ENCODE measurements around the gene FKBP11.

FKBP11 gene

DNA sequence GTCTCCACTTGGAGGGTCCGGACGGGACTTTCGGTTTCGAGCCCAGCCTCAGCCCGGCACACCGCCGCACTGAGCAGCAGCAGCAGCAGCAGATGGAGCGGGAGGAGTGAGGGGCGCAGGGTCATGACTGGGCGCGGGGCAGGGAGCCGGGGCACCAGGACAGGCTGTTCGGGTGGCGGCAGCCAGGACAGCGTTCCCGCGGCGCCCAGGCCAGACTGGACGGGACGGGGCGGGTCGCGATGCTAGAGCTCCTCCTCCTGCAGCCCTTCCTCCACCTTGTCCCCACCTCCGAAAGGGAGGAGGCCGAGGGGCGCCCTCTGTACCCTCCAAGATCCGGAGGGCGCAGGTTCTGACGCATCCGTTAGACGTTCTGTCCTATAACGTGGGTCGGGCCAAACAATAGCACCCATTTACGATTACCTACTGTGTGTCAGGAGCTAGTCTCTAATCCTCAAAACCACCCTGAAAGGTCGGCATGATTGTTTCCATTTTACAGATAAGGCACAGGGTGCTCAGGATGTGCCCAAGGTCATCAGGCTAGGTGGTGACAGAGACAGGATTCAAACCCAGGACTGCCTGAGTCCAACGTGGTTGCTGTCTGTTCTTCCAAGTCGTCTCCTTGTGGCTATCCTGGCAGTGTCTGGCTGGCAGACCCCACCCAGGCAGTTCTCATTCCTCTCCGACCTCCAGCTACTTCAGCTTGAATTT, at the start of gene FKBP11:
FKBP11 (minus strand) TSS at position 189 of the 708 bp plus-strand sequence; CDS start at position 125, 64 bp downstream.
- no peak for DNase-seq (ENCODE audit: low read depth)

DNA sequence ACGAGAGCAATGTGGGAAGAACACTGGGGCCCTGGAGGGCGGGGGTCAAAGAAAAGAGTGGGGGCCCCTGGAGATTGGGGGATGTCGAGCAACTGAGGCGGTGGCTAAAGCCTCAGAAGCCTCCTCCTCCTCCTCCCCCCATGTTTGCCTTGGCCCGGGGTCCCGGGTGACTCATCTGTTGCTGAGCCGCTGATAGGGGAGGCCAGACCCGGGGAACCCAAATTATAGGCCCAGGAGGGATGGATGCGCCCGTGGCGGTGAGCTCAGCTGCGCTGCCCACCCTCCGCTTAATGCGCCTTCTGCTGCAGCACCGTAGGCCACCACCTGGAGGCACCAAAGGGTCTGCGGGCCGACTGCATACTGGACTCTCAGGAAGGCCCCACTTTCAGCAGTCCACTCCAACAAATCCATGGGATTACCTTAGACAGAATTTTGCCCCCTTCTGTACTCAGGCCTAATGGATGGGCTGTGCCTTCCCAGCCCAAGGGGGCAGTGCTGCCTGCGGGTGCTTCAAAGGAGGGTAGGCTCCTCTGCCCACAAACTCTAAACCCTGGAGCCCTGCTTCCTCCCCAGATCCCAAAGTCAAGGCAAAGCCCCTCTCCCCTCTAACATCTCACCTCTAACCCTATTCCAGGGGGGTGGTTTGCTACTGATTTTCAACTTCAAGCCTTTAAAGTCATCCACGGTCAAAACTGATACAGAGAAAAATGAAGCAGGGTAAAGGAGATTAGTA, 48.8 kb upstream of the FKBP11 start:
- DNase-seq (ENCODE audit: low read depth) = no peak

DNA sequence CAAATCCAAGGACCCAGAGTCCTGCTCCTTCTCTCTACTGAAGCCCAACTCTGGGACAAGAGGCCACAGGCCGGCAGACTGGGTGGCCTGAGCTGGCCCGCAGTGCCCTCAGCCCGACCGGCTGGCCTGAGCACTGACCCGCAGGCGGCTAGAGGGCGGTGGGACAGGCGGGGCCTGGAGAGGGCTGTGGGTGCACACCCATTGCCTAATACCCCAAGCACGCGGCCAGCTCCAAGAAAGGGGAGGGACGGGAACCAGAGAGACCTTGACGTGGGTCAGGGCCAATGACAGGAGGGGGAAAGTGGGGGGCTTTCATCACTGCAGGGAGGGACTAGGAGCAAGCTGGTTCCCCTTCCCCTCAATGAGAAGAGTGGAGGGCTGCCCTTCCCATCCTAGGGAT, 48.2 kb upstream of the FKBP11 start:
- DNase-seq (ENCODE audit: low read depth) = no peak

DNA sequence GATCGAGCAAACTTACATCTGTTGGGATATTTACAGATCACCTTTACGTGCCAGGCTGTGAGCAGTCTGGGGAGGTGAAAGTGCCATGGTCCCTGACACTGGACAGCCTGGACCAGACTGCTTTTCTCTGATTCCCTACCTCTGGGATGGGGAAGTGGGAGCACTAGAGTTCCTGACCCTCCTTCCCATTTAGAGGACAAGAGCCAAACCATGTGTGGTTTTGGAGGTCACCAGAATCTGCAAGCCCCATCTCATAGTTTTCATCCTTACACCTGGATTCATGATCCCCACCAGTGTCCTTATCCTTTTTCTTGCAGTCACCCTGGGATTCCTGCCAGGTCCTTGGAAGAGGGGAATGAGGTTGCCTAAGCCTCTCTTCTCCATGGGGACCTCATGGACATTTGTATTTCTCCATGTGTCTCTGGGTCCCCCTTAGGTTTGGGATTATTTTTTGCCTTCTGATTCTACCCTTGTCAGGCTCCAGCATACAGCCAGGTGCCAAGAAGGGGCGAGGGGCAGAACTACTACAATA, 47.7 kb upstream of the FKBP11 start:
- DNase-seq (ENCODE audit: low read depth) = no peak

DNA sequence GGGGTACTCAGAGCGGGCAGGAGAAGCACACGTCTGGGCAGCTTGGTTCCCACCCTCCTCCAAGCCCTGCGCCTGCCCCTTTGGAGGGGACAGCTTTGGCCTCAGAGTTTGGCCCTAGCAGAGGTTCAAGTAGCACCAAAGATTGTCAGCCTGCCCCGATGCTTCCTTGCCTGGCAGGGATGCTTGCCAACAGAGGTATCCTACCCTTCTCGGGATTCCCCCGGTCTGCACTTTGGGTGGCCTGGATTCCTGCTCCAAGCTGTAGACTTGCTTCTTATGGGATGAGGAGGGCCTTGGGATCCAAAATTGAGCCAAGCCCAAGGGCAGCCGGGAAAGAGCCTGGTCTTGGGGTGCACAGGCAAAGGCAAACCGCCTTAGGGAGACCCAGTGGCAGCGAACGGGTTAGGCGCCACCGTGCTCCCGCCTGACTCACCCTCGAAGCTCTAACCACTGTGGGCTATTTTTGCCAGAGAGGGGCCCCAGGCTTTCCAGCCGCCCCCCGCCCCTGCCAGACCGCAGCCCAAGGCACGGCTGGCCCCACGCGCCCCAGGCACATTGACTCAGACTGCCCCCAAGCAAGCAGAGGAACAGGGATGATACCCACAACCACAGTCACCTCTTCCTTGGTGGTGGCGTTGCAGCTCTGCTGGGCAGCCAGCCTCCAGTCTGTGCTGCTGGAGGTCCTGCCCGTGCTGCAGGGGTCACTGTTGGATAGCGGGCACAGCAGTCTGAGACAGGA, 47.1 kb upstream of the FKBP11 start:
- DNase-seq (ENCODE audit: low read depth) = no peak

DNA sequence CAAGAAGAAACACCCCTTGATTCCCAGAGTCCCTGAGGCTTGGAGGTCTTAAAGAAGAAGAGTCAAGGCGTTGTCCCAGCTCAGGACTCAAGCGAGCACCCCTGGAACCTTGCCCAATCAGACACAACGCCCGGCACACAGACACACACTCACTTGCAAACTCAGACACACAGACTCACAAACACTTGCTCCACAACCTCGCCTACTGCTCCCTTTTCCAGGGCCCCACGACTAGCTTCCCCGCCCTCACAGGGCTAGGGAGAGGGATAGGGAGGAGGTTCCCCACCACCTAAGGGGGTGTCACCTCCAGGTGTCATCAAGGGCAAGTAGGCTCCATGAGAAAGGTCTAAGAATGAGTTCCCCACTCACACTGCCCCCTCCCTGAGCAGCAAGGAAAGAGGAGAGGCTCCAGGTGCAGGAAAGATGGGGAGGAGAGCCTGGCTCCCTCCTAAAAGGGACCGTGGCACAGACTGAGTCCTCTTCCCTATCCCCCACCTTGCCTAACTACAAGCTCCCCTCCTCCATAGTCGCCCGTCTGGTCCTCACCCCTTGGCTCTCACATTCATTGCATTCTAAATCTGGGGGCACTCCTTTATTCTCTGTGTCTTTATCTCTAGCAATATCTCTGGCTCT, 45.5 kb upstream of the FKBP11 start:
- no peak for DNase-seq (ENCODE audit: low read depth)

DNA sequence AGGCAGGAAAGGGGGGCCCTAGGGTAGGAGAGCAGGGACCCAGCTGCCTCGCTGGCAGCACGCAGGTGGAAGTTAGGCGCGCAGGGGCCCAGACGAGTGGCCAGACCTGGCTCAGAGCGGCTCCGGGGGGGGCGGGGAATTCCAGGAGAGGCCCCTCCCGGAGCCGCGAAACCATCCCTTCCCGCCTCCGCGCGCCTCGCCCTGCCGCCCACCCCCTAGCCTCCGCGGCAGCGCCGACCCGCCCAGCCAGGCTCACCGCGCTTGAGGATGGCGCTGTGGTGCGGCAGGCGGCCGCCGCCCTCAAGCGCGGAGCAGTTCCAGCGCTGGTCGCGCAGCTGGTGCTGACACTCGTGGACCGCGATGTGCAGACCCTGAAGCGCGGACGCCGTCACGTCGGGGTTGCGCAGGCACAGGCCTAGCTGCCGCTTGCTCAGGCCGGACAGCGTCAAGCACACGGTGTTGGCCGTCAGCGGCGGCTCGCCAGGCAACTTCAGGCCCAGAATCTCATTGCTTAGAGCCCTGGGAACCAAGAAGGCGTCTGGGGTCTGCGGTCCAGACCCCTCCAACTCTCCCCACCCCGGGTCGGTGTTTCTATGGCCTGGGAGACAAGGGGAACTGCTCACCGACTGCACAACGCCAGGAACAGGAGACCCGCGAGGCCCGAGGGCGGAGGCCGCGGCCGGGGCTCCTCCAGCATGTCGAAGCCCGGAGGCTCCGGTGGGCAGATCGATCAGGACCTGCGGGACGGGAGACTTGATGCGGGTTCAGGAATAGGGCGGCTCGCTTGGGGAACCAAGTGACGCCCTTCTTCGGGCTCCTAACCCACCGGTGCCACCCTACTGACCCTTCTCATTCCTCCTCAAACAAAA, 44.8 kb upstream of the FKBP11 start:
- no peak for DNase-seq (ENCODE audit: low read depth)

DNA sequence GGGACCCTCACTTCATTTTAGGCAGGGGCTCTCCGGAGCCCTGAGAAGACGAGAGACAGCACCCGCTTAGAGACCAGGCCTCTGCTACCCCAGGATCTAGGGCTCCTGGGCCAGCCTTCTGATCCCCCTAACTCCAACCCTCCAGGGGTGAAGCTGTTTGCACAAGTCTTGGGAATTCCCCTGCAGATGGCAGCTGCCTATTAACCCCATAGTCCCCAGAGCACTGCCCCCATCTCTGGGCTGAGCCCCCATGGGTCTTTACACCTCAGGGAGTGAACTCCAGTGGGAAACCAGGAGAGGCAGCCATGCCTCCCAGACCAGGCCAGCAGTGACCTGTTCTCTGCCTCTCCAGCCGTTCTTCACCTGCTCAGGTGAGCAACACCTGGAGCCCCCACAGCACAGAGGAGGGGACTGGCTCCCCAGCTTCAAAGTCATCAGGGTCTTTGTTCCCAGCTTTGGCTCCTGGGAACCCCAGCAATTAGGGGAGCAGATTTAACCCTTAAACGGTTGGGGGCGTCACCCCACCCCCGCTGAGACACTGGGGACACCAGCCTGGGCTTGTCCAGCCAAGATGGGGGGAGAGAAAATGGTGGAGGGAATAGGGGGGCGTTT, 44.0 kb upstream of the FKBP11 start:
- DNase-seq (ENCODE audit: low read depth) = no peak

DNA sequence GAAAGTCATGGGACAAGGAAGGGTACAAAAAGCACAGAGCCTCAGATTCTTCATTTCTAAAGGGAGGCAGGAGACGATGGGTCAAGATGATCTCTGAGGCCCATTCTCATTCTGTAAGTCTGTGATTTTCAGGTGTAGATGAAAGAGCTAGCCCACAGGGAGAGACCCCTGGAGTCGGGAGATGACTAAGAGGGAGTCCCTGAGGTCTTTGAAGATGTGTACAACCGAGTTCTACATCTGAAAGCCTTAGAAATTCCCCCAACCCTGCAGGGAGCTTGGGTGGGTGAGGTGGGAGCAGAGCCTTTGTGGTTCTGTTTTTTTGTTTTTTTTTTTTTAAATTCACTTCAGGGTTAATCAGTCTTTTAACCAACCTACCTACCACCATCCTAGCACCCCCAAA, 43.2 kb upstream of the FKBP11 start:
- no peak for DNase-seq (ENCODE audit: low read depth)

DNA sequence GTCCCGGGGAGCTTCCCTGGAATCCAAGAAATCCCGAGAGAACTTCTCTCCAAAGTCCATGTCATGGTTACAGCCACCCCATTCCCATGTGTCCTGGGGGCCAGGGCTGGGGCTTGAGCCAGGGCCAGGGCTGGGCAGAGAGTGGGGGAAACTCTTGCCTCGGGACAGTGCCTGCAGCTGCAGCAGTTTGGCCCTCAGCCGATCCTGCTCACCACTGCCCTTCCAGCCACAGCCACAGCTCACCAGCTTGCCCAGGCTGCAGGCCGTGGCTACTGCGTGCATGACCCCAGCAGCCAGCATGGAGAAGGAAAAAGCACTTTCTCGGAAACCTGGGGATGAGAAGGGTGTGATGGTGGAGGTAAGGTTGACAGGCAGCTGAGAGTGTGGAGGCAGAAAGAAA, 42.7 kb upstream of the FKBP11 start:
- DNase-seq (ENCODE audit: low read depth) = no peak

DNA sequence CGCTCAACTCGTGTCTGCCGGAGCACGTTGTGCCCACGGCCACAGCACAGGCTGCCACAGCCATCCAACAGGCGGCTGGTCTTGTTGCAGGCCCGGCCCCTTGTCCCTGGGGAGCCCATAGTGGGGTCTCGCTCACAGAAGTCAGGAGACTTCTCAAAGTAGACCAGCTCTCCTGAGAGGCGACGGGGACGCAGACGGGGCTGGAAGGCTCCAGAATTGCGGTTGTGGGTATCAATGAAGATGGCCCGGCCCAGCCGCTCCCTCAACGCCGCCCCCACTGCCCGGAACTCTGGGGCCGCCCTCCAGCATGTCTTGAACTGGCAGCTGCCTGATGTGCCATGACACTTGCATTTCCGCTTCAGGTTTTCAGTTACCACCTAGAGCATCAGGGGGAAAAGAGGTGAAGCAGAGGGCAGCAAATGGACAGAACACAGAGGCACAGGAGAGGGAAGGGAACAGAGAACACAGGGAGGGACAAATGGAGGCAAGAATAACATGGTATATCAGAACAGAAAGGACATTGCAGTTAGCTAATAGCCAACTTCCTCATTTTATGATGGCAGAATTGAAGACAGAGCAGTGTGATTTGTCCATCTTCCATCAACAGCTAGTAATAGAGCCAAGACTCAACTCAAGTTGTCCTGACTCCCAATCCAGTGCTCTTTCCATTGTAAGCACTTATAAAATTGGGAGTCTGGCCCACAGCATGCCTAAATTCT, 41.0 kb upstream of the FKBP11 start:
- DNase-seq (ENCODE audit: low read depth) = no peak

DNA sequence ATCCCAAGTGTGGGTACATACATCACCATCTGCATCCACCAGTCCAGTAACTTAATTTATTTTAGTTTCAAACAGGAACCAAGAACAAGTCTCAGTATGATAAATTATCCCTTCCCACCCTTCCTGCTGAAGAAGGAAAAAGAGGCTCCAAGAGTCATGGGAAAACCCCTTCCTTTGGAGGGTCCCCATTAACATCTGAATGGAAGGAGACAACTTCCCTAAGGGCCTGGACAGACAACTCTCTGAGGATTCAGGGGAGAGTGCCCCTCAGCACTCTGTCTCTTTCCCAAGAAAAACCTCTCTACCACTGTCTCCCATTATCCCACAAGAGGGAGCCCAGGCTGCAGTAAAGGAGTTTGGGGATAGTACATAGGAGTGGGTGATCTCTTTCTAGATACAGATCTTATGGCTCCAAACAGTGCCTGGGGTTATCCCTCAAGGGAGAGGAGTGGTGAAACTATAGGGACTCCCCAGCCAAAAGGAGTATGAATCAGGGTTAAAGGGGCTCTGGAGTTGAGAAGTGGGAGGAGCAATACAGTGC, 40.1 kb upstream of the FKBP11 start:
- DNase-seq (ENCODE audit: low read depth) = no peak

DNA sequence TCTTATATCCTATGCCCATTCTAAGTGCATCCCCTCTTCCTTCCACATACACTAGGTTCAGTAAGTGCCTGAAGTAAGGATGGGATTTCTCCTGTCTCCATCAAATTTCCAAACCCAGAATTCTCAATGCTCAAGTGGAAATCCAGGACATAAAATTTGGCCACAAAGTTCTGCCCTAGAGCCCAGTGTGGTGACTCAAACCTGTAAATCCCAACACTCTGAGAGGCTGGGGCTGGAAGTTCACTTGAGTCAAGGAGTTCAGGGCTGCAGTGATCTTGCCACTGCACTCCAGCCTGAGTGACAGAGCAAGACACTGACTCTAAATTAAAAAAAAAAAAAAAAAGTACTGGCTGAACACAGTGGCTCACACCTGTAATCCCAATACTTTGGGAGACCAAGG, 36.5 kb upstream of the FKBP11 start:
- no peak for DNase-seq (ENCODE audit: low read depth)

DNA sequence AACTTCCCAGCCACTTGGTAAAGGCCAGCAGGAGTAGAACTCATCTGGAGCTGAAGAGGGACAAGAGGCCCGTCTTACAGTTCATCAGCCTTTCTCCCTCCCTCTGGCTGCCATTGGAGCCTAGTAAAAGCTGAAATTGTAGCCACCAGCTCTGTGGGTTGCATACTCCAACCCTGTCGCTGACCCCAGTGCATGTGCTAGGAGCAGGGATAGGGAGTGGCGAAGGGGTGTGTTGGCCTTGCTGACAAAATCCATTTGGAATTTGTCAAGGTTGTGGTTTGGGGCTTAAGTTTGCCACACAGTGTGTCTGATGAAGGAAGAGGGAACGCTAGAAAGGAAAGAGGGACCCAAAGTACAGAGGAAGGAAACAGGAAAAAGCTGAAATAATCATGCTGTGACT, 36.0 kb upstream of the FKBP11 start:
- DNase-seq (ENCODE audit: low read depth) = peak; percentile 54

DNA sequence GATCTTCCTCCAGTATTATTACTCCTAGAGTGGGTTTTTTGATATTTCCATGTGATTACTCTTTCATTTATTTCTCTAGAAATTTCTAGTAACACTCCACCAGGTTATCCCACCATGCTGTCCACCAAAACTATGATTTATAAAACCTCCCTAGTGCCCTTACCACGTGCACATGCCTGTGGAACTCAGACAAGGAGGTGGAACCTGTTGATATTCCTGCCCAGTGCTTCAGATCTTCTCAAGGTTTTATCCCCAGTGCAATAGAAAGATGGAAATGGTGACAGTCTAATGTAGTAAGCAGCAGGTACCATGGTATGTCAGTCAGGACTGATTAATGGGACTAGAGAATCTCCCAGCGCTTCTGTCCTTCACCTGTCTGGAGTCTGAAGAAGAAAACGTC, 35.5 kb upstream of the FKBP11 start:
- no peak for DNase-seq (ENCODE audit: low read depth)

DNA sequence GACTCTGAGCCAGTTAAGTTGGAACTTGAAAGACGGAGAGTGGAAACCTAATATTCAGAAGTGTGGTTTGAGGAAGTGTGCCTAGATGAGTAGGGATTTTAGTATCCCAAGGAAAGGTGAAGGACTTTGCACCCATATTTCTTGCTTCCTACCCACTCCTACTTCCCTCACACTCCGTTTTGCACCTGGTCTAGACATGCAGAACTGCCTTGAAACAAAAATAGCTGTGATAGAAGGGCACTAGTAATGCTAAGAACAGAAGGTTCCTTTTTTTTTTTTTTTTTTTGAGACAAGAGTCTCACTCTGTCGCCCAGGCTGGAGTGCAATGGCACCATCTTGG, 32.7 kb upstream of the FKBP11 start:
- no peak for DNase-seq (ENCODE audit: low read depth)

DNA sequence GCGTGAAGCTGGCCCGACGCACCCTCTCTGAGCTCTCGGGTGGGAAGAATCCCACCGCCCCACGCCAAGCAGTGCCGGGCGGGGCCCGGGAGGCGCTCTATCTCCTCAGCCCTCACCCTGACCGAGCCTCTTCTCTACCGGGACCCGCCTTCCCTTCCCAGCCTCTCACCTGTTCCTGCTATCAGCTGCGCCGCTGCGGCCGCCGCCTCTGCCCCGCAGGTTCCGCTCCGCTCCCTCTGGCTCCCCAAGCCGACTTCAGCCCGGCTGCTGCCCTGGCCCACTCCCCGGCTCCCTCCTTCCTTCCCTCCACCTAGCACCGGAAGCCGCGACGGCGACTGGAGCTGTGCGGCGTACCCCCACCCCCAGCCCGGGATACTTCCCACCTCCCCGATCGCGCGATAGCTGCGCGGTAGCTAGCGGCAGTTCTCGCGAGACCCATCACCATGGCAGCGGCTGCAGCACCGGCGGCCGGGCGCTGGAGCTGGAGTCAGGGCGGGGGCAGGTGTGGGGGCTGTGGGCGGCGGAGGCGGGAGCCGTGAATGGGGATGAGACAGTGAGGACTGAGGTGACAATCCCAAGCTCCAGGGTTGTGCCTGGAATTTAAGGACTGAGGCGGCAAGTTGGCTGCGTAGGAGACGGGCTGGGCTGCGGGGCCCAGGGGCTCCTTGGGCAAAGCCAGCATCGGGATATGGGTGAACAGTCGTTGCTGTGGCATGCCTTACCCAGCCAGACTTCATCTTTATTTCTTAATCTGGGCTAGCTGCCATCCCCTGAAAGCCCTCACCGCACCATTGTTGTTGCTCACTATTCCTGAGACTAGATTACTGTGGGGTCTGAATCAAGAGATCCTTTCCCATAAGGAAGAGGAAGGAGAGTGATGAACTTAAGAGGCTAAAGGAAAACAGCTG, 32.1 kb upstream of the FKBP11 start, which contains the start of gene ARF3:
ARF3 (minus strand) TSS at position 347 of the 908 bp plus-strand sequence. CDS start 16,392 bp downstream, outside the sequence.
- peak; percentile 62 for DNase-seq (ENCODE audit: low read depth)

DNA sequence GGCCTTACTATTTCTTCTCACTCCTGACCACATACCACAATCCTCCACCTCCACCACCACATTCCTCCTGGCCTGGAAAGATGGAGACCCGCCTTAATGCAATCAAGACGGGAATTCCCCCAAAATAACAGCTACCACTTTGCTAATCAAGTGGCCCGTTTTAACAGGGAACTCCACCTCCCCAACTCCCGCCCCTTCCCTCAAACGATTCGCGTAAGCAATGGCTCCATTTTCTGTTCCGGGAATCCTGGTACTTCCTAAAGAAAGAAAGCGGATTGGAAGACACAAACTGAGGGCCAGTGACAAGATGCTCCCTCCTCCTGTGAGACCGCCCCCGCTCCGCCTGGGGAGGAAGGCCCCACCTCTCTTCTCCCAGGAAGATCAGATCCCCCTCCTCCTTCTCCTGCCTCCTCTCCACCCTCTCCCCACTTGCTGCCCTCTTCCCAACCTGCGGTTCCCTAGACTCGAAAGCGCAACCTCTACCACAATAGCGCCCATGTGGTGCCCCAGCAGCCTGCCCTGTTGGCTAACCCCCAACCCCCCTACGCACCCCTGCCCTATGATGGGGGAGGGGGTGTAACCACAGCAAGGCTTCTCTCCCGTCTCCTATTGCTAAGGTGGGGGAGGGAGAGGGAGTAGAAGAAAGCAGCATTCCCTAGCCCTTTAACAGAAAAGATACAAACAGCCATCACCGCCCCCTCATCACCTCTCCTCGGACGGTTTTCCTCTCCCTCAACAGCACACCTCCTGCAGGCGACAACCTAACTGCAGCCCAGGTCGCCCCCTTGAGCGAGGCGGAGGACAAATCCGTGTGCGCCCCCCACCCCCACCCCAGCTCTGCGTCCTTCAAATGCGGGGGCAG, 31.2 kb upstream of the FKBP11 start:
- DNase-seq (ENCODE audit: low read depth) = peak; percentile 83
